GM23248 (cell line): ENCODE data around the gene RPL3.

ENCODE experiments used
- EZH2 ChIP-seq: fragments of 200-600 bp; sonication (generic); IDR thresholded peaks from 2 replicates; pipeline ENCODE4 v1.6.1; 2018; ENCODE audit warnings: antibody characterized with exemption, mild to moderate bottlenecking; ENCODE audit not compliant: insufficient read depth, poor library complexity, severe bottlenecking
- EZH2phosphoT487 ChIP-seq: fragments of 200-600 bp; sonication (generic); IDR thresholded peaks from 2 replicates; pipeline ENCODE4 v1.6.1; 2018; ENCODE audit warnings: antibody characterized with exemption, moderate library complexity, mild to moderate bottlenecking, low read depth; ENCODE audit not compliant: insufficient read depth

DNA sequence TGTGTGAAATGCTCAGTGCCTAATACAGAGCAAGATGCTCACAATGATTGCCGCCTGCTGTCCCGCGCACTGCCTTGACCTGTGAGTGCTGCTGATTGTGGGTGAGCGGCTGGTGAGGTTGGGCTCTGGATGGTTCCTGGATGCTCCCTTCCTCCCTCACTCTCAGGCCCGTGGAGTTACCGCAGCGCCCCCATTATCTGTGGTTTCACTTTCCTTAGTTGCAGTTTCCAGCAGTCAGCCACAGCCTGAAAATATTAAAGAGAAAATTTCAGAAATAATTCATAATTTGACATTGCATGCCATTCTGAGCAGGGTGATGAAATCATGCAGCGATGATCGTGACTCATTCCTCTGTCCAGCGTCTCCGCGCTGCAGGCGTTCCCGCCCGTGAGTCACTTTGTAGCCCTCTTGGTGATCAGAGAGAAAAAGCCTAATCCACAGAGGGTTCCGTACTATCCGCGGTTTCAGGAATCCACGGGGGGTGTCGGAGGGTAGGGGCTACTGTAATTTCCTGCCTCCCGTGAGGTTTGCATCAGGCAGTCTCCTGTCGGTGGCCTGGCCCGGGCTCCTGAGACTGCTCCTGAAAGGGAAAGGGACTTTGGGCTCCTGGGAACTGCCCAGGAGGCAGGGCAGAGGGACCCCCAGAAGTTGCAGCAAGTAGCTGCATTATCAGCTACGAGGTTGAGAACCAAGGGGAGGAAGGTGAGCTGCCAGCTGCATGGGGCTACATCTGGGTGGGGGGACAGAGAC is 10.6 kb downstream of the RPL3 start:
- TF ChIP-seq EZH2 (no peak), EZH2phosphoT487 (no peak)
